H1 (cell line): ENCODE results near the gene CSGALNACT2. TPM values are rescaled to one million over a fixed set of nuclear protein-coding genes. Genes with fewer than 3 reads are reported as not detected.
A peak's percentile ranks its signal among the peaks of the same experiment; 100 is the strongest.

ENCODE experiments used
- CHD7 ChIP-seq: fragments of 300-600 bp; sonication (generic); IDR thresholded peaks from 2 replicates; pipeline ENCODE4 v1.7.1; 2012; ENCODE audit warnings: low read length, moderate library complexity, mild to moderate bottlenecking, inconsistent platforms; ENCODE audit not compliant: insufficient replicate concordance
- CTBP2 ChIP-seq: IDR thresholded peaks from 2 replicates; pipeline ENCODE4 v1.7.0; 2011; ENCODE audit warnings: borderline replicate concordance, mild to moderate bottlenecking, moderate library complexity, mixed read lengths, low read length; ENCODE audit not compliant: insufficient read depth, insufficient read length
- JUND ChIP-seq: IDR thresholded peaks from 2 replicates; pipeline ENCODE4 v1.6.1; 2011; ENCODE audit warnings: mild to moderate bottlenecking, improper control_type of control experiment, low read length
- RAD21 ChIP-seq, 2 experiments: IDR thresholded peaks in 1 of 2; conservative IDR thresholded peaks in 1 of 2; 2 replicates each; pipeline ENCODE4 v1.6.1; 2011; ENCODE audit warnings: low read depth in 2 of 2, low read length in 2 of 2, improper control_type of control experiment in 1 of 2, inconsistent platforms in 1 of 2, mild to moderate bottlenecking in 1 of 2, moderate library complexity in 1 of 2
- SIN3A ChIP-seq, 2 experiments: IDR thresholded peaks in 1 of 2; conservative IDR thresholded peaks in 1 of 2; 2 replicates each; pipeline ENCODE4 v1.6.1; 2011 to 2012; ENCODE audit warnings: low read length in 2 of 2, improper control_type of control experiment in 1 of 2, low read depth in 1 of 2, mild to moderate bottlenecking in 1 of 2
- YY1 ChIP-seq: IDR thresholded peaks from 2 replicates; pipeline ENCODE4 v1.6.1; 2011; ENCODE audit warnings: low read depth, mild to moderate bottlenecking, low read length
- polyA plus RNA-seq, 7 experiments: library from polyadenylated mRNA; depleted of rRNA in 3 of 7; stranded (reverse) in 5 of 7; unstranded in 2 of 7; fragments of >200 nt in 5 of 7; fragments of 200-250 nt in 2 of 7; gene quantifications; 1 replicate in 5 of 7; 2 replicates in 1 of 7; 4 replicates in 1 of 7; pipeline versions ENCODE4 v1.2.1 to v1.2.3, GENCODE V29; 2011 to 2013; ENCODE audit warnings: missing spikeins in 2 of 7, mixed read lengths in 2 of 7
- total RNA-seq: library from RNA; stranded (reverse); fragmentation: NEBNext Ultra II Directional; extraction: Animal tissue kit (Norgen Biotek cat#: 25700); gene quantifications from 2 replicates; pipeline ENCODE4 v1.2.1, GENCODE V29; 2021
- TF ChIP-seq, protein P1 (sequence below), 3 experiments: IDR thresholded peaks; 1 replicate in 2 of 3; 2 replicates in 1 of 3; pipeline versions ENCODE4 v1.5.1 to v1.6.1; 2011; ENCODE audit warnings: low read length in 3 of 3, mild to moderate bottlenecking in 3 of 3, inconsistent platforms in 2 of 3, low read depth in 1 of 3, moderate library complexity in 1 of 3; ENCODE audit not compliant: insufficient read depth in 1 of 3; ENCODE audit errors: control extremely low read depth in 1 of 3

CSGALNACT2 gene
- total and polyA plus RNA-seq, 2 of the 8 experiments (the other 6 are each of a cell fraction or from before 2014, with no cell fraction given) = 2.6 to 5.3 TPM

DNA sequence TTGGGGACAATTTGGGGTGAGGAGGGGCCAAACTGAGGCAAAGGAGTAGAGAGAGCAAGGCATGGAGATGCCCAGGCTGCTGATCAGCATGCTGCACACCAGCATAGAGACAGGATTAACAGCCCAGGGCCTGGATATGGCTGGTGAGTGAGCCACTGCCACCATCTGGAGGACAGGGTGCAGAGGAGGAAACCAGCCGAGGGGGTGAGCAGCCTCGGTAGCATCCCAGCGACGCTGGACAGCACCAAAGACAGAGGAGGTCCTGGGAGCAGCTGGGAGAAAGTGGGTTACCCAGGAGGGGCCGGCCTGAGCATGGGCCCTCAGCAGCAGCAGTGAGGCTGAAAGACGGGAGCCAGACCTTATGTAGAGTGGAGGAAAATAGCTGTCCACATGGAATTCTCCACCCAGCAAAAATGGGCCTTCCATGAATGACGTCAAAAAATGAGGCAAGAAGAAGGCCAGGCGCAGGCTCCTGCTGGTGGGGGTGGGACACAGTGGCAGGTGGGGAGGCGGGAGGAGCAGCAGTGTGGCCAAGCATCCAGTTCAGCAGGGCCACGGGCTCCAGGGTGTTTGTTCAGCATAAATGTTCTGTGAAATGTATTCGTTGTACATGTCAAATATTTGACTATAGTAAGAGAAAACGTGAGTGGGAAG, 44.7 kb upstream of the CSGALNACT2 start (continued):
- no peak for TF ChIP-seq CHD7
- TF ChIP-seq CTBP2 = no peak
- TF ChIP-seq, protein P1, sequence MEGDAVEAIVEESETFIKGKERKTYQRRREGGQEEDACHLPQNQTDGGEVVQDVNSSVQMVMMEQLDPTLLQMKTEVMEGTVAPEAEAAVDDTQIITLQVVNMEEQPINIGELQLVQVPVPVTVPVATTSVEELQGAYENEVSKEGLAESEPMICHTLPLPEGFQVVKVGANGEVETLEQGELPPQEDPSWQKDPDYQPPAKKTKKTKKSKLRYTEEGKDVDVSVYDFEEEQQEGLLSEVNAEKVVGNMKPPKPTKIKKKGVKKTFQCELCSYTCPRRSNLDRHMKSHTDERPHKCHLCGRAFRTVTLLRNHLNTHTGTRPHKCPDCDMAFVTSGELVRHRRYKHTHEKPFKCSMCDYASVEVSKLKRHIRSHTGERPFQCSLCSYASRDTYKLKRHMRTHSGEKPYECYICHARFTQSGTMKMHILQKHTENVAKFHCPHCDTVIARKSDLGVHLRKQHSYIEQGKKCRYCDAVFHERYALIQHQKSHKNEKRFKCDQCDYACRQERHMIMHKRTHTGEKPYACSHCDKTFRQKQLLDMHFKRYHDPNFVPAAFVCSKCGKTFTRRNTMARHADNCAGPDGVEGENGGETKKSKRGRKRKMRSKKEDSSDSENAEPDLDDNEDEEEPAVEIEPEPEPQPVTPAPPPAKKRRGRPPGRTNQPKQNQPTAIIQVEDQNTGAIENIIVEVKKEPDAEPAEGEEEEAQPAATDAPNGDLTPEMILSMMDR (IDR thresholded peaks at IDR 0.05; ENCODE audit: control extremely low read depth in 1 of 3, insufficient read depth in 1 of 3, low read depth in 1 of 3, low read length in 3 of 3) = peak; percentile 21 to 48 (median 43); a peak in 2 of 4 replicates
- no peak for TF ChIP-seq JUND
- no peak for TF ChIP-seq YY1
- TF ChIP-seq SIN3A (conservative IDR thresholded peaks at IDR 0.05 in 1 of 2, IDR thresholded peaks at IDR 0.05 in 1 of 2; ENCODE audit: low read depth in 1 of 2, low read length in 2 of 2) = no peak
- TF ChIP-seq RAD21 (IDR thresholded peaks at IDR 0.05 in 1 of 2, conservative IDR thresholded peaks at IDR 0.05 in 1 of 2; ENCODE audit: low read depth in 2 of 2, low read length in 2 of 2) = peak; percentile 47 to 61; a peak in 3 of 4 replicates
